Type B pancreatic cell (in vitro differentiated cells): Measurements from ENCODE around the gene ABTB1. TPM values are rescaled to one million over a fixed set of nuclear protein-coding genes. Genes with fewer than 3 reads are reported as not detected.

Source experiments
- DNase-seq: peaks from one replicate; pipeline ENCODE4 v3.0.0; 2021; ENCODE audit warnings: mixed read lengths; ENCODE audit not compliant: unreplicated experiment; ENCODE audit errors: extremely low spot score
- H3K27ac Mint-ChIP-seq: 2 replicates; pipeline ENCODE4 v1.8.0; 2021; ENCODE audit warnings: mild to moderate bottlenecking, mixed read lengths
- H3K27me3 Mint-ChIP-seq: 2 replicates; pipeline ENCODE4 v1.8.0; 2021; ENCODE audit warnings: mixed read lengths
- H3K36me3 Mint-ChIP-seq: 2 replicates; pipeline ENCODE4 v1.8.0; 2021; ENCODE audit warnings: mixed read lengths
- H3K4me1 Mint-ChIP-seq: one replicate; pipeline ENCODE4 v1.8.0; 2021; ENCODE audit warnings: mixed read lengths; ENCODE audit not compliant: unreplicated experiment
- H3K4me3 Mint-ChIP-seq: 2 replicates; pipeline ENCODE4 v1.8.0; 2021; ENCODE audit warnings: mild to moderate bottlenecking, mixed read lengths
- H3K9me3 Mint-ChIP-seq: 2 replicates; pipeline ENCODE4 v1.8.0; 2021; ENCODE audit warnings: mixed read lengths
- CTCF ChIP-seq: fragments of 200-600 bp; sonication (generic); conservative IDR thresholded peaks from 2 replicates; pipeline ENCODE4 v1.5.0; 2021; ENCODE audit warnings: antibody characterized with exemption, mild to moderate bottlenecking
- total RNA-seq: library from RNA; stranded (reverse); gene quantifications from 2 replicates; pipeline ENCODE4 v1.2.1, GENCODE V29; 2021; ENCODE audit warnings: low replicate concordance

Gene ABTB1
- total RNA-seq, 1 donor from 2014 or later, result 17.8 TPM

DNA sequence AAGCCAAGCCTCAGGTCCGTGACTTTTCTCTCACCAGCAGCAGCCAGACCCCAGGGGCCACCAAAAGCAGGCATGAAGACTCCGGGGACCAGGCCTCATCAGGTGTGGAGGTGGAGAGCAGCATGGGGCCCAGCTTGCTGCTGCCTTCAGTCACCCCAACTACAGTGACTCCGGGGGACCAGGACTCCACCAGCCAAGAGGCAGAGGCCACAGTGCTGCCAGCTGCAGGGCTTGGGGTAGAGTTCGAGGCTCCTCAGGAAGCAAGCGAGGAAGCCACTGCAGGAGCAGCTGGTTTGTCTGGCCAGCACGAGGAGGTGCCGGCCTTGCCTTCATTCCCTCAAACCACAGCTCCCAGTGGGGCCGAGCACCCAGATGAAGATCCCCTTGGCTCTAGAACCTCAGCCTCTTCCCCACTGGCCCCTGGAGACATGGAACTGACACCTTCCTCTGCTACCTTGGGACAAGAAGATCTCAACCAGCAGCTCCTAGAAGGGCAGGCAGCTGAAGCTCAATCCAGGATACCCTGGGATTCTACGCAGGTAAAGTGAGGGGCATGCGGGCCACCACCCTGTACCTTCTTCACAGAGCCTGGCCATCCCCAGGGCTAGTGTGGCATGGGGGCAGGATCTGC is 12.0 kb upstream of the ABTB1 start:
- no peak overlapping the region for H3K4me3 Mint-ChIP-seq
- TF ChIP-seq CTCF, result no peak

GRCh38 chr3:127661600-127661999 is 11.2 kb upstream of the ABTB1 start:
- Mint-ChIP-seq H3K27ac (no peak overlapping the region), H3K36me3 (peaks cover 20% of the 10 kb centered on the region), H3K4me1 (no peaks in the 10 kb centered on the region)

More for the DNA sequence above, 12.0 kb upstream of the ABTB1 start:
- H3K9me3 Mint-ChIP-seq, result no peaks in the 10 kb centered on the region
- no peak overlapping the region for H3K27ac Mint-ChIP-seq
- peaks cover 16% of the 10 kb centered on the region for H3K36me3 Mint-ChIP-seq
- DNase-seq, result no peak
- no peaks in the 10 kb centered on the region for H3K27me3 Mint-ChIP-seq
- H3K4me1 Mint-ChIP-seq, result peaks cover 4% of the 10 kb centered on the region

DNA sequence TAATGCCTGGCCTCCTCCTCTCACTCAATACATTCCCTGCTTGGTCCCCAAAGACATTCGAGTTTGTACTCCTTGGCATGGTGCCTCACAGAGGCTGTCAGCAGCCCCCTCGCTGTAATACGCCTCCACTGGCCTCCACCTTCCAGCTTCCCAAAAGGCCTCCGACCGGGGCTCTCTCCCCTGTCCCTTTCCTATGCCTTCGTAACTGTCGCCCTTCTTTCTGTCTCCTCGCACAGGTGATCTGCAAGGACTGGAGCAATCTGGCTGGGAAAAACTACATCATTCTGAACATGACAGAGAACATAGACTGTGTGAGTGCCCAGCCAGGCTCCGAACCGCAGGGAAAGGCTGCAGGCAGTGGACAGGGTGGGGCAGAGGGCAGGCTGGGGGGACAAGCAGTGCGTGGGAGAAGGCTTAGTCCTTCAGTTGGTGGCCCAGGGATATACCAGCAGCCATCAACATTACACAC is 10.7 kb upstream of the ABTB1 start:
- Mint-ChIP-seq H3K4me1 (no peaks in the 10 kb centered on the region), H3K27me3 (no peaks in the 10 kb centered on the region), H3K4me3 (no peak overlapping the region), H3K9me3 (no peaks in the 10 kb centered on the region), H3K36me3 (peaks cover 20% of the 10 kb centered on the region), H3K27ac (no peak overlapping the region)
- no peak for TF ChIP-seq CTCF
- no peak for DNase-seq

More at GRCh38 chr3:127661600-127661999, 11.2 kb upstream of the ABTB1 start:
- DNase-seq, result no peak
- no peak for TF ChIP-seq CTCF
- Mint-ChIP-seq H3K4me3 (no peak overlapping the region), H3K9me3 (no peaks in the 10 kb centered on the region), H3K27me3 (no peaks in the 10 kb centered on the region)

DNA sequence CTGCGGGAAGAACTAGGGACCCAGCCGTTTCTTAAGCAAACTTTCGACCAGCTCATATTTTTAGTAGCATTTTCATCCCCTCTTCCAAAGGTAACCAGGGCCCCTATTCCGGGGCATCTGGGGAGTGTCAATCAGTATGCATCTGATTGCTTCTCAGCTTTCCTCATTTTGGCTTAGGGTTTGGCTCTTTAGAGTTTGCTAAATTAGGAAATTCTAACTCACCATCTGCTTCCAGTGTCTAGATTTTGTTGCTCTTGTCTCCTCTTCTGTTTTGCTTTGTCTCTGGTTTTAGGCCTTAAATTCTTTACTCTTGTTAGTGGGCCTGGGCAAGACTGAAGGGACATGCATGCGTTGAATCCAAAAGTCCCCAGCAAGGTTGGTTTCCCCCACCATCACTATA is 9.6 kb upstream of the ABTB1 start:
- no peak for DNase-seq
- no peaks in the 10 kb centered on the region for H3K4me1 Mint-ChIP-seq
- H3K27ac Mint-ChIP-seq, result no peak overlapping the region
- no peaks in the 10 kb centered on the region for H3K27me3 Mint-ChIP-seq
- no peak for TF ChIP-seq CTCF
- H3K4me3 Mint-ChIP-seq, result no peak overlapping the region
- peaks cover 20% of the 10 kb centered on the region for H3K36me3 Mint-ChIP-seq
- no peaks in the 10 kb centered on the region for H3K9me3 Mint-ChIP-seq

GRCh38 chr3:127665165-127665564 is 7.6 kb upstream of the ABTB1 start:
- no peaks in the 10 kb centered on the region for H3K9me3 Mint-ChIP-seq
- no peak for TF ChIP-seq CTCF
- no peaks in the 10 kb centered on the region for H3K27me3 Mint-ChIP-seq
- no peak overlapping the region for H3K27ac Mint-ChIP-seq
- H3K4me1 Mint-ChIP-seq, result no peaks in the 10 kb centered on the region
- no peak for DNase-seq
- H3K36me3 Mint-ChIP-seq, result peaks cover 19% of the 10 kb centered on the region
- H3K4me3 Mint-ChIP-seq, result no peak overlapping the region
